ENCODE results near the gene KIF22.

DNA sequence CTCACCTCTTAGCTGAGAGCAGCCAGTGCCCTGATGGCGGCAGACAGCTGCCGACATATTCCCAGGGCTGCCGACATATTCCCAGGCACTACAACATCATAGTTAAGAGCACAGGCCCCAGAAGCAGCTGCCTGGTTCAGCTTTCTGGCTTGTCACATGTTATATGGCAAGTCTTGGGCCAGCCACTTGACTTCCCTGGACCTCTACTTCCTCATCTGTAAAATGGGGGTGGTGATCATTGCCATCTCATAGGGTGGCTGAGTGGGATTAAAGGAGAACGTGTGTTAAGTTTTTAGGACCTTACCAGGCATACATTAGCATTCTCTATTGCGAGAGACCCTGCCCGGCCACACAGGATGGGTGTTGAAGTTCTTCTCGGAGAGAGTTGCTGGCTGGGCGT lies 53.4 kb downstream of the KIF22 start:
- TF ChIP-seq, protein P1, sequence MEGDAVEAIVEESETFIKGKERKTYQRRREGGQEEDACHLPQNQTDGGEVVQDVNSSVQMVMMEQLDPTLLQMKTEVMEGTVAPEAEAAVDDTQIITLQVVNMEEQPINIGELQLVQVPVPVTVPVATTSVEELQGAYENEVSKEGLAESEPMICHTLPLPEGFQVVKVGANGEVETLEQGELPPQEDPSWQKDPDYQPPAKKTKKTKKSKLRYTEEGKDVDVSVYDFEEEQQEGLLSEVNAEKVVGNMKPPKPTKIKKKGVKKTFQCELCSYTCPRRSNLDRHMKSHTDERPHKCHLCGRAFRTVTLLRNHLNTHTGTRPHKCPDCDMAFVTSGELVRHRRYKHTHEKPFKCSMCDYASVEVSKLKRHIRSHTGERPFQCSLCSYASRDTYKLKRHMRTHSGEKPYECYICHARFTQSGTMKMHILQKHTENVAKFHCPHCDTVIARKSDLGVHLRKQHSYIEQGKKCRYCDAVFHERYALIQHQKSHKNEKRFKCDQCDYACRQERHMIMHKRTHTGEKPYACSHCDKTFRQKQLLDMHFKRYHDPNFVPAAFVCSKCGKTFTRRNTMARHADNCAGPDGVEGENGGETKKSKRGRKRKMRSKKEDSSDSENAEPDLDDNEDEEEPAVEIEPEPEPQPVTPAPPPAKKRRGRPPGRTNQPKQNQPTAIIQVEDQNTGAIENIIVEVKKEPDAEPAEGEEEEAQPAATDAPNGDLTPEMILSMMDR (IDR thresholded peaks at IDR 0.05): no peak
- no peak for TF ChIP-seq POLR2A (IDR thresholded peaks at IDR 0.05)

Data from Peyer's patch (tissue), 4 donors.